Stimulated activated CD4-positive, alpha-beta T cell treated with anti-CD3 and anti-CD28 coated beads, Interleukin-12 subunit alpha, Interleukin-12 subunit beta, amount 100 ng/mL, for 4 hours (primary cell): Measurements from ENCODE around the gene KIAA1191.
"Not testable (repeated sequence)": the region's sequence is repeated elsewhere in the genome, so short reads cannot be mapped to it uniquely, and the experiment has no call there.

Source experiments
- DNase-seq: peaks from one replicate; pipeline ENCODE4 v3.0.0-alpha.2; 2020

Gene KIAA1191

GRCh38 chr5:176361437-176362232 lies at the start of gene KIAA1191:
Gene KIAA1191, minus strand, starts transcription at chr5:176361764. Its CDS starts 2,256 bp downstream, at chr5:176359508.
- DNase-seq: peak; percentile 92

- DNase-seq: no peak
Observed at GRCh38 chr5:176410486-176411180, 49.1 kb upstream of the KIAA1191 start.

- DNase-seq: no peak
Observed at GRCh38 chr5:176409765-176410164, 48.2 kb upstream of the KIAA1191 start.

- no peak for DNase-seq
Observed at GRCh38 chr5:176408590-176408989, 47.0 kb upstream of the KIAA1191 start.

- DNase-seq: not testable (repeated sequence)
Observed at GRCh38 chr5:176408252-176408573, 46.6 kb upstream of the KIAA1191 start.

GRCh38 chr5:176407456-176408251 lies 46.1 kb upstream of the KIAA1191 start:
- no peak for DNase-seq

- DNase-seq: no peak
Observed at GRCh38 chr5:176406436-176407052, 45.0 kb upstream of the KIAA1191 start.

- no peak for DNase-seq
Observed at GRCh38 chr5:176405656-176406435, 44.3 kb upstream of the KIAA1191 start.

GRCh38 chr5:176401281-176402205 lies 40.0 kb upstream of the KIAA1191 start:
- DNase-seq: no peak

- DNase-seq: no peak
Observed at GRCh38 chr5:176400382-176401156, 39.0 kb upstream of the KIAA1191 start.

- DNase-seq: no peak
Observed at GRCh38 chr5:176397736-176398420, 36.3 kb upstream of the KIAA1191 start.

GRCh38 chr5:176396330-176396729 lies 34.8 kb upstream of the KIAA1191 start:
- DNase-seq: no peak

- no peak for DNase-seq
Observed at GRCh38 chr5:176394881-176395675, 33.5 kb upstream of the KIAA1191 start.

- no peak for DNase-seq
Observed at GRCh38 chr5:176394096-176394495, 32.5 kb upstream of the KIAA1191 start.

- DNase-seq: no peak
Observed at GRCh38 chr5:176392526-176392925, 31.0 kb upstream of the KIAA1191 start.

GRCh38 chr5:176391999-176392398 lies 30.4 kb upstream of the KIAA1191 start:
- DNase-seq: no peak

GRCh38 chr5:176391479-176391878 lies 29.9 kb upstream of the KIAA1191 start:
- no peak for DNase-seq
